GM18909 (cell line): ENCODE measurements around the gene MARCHF2.

Source experiments
- ATAC-seq: cut with Tn5 transposase; IDR thresholded peaks from one replicate; pipeline ENCODE4 v1.9.1; 2021; ENCODE audit warnings: mild to moderate bottlenecking; ENCODE audit not compliant: unreplicated experiment, poor library complexity

MARCHF2 gene

DNA sequence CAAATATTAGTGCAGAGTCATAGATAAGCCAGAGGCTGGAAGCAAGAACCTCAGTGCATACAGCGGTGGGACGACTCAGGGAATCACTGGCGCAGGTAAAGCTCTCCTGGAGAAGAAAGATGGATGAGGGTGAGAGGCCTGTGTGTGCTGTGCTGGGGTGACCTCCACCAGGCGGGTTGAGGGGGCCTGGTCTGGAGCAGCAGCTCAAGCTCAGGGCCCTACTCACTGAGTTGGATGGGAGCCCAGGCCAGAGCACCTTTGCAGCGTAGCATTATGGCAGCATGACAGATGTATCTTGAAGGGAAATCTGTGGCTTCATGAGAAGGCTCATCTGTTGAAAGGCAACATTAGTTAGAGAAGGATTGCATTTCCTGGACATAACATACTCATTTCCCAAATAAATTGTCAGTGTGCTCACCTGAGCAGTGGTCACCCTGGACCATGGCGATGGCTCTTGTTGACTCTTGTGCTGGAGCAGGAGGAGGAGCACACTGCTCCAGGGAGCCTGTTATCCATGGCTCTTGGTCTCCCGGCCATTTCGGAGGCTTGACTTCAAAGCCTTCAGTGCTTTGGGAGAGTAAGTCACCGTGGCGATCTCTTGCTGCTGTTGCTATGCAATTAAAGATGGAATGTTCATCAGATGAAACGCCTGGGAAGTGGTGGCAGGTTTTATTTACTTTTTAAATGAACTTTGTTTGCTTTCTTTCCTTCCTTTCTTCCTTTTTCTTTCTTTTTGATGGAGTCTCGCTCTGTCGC is 56.7 kb downstream of the MARCHF2 start:
- no peak for ATAC-seq

DNA sequence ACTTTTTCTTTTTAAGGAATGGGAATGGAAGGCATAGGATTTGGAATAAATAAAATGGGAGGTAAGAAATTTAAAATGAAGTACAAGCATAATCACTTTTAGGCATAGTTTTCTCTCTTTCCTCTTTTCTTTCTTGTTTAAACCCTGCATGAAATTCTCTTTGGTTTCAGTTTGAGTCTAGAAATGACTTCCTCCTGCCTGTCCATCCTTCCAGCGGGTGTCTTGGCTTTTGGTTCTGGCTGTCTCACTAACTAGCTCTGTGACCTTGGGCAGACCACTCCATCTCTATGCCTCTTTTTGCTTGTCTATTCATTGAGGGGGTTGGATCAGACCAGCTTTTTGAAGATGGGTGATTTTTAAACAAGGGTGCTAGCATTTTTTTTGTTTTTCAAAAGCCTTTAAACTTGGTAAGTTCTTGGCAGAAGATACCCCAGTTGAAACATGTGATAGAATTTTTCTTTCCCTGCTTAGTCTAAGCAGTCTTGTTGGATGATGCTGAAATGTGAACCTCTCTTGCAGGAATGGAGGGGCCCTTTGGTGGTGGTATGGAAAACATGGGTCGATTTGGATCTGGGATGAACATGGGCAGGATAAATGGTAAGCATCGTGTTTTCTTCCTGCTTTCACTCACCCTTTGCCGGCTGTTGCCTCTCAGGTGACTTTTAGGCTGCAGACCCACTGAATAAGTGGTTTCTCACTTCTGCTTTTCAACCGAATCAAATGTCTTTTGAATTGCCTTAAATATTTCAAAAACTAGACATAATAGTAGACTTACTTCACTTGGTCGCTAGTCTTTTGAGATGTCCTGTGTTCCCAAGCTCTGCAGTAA is 60.8 kb downstream of the MARCHF2 start:
- ATAC-seq = no peak

DNA sequence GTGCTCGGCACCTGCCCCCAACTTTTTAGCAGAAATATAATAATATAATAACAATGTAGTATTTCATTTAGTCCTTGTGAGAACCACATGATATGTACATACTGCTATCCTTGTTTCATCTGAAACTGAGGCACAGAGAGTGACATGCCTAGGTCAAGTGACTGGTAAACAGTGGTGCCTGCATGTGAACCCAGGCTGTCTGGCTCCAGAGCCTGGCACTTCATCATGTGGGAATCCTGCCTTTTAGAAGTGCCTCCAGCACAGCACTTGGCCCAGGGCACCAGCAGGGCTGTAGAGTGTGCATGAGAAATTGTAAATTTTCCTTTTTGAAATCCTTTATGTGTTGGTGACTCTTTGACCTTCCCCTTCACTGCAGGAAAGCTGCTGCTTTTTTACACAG is 61.9 kb downstream of the MARCHF2 start:
- ATAC-seq = no peak

DNA sequence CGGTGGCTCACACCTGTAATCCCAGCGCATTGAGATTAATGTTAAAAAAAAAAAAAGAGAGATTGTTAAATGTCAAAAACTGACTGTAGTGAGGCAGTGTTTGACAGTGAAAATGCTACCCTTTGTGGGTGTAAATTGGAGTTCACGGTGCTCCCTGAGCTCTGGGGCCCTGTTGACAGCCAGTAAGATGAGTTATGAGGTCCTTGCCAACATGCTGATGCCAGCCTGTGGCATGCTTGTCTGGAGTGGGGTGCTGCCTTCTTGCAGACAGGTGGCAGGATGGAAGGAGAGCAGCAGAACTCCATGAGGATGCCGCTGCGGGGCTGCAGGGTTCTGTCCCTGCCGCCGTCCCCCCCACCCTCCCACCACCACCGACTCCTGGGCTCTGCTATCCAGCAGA is 63.4 kb downstream of the MARCHF2 start:
- no peak for ATAC-seq

DNA sequence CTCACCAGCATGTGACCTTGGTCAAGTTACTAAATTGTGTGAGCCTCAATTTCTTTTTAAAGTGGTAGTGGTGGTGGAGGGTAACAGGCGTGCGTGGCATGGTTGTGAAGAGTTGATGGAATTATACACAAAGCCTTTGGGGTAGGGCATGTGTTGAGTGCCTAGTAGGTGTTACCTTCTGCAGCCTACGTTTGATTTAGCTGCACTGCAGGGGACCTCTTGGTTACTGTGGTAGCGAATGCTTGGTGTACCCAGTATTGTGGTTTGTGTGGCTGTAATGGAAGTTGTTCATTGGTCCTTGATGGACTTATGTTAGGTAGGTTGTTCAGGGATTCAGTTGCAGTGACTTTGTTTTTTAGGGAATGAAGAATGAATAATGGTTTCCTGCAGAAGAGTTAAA is 64.8 kb downstream of the MARCHF2 start:
- no peak for ATAC-seq

DNA sequence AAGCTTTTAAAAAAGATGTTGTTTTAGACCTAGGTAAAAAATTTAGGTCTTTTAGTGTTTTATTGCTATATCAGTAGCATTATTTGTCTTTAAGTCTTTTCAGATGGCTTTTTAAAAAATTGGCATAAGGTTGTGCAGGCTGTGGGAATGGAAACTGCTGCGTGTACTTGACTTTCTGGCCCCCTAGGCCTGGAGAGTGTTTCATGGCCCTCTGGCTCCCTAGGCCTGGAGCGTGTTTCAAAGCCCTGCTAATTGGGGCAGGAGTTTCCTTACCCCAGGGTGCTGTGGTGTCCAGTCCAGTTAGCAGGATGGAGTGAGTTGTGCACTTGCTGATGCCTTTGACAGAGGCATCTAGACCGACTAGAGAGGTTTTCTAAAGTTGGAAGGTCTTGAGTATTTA is 65.5 kb downstream of the MARCHF2 start:
- no peak for ATAC-seq

DNA sequence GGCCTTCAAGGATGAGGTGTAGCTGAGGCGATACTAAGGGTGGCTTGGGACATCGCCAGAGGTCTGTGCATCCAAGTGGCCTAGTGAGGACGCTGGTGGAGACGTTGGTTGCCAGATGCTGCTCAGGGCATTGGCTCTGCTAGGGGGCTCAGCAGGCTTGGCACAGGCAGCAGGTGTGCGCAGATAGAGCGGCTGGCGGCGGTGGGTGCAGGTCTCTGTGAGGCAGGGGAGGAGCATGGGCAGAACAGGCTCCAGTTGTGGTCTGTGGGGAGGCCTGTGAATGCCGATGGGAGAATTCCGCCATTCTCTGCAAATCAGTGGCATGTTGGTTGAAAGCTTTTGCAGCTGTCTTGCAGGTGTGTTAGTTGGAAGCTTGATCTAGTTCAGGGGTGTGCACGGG is 68.1 kb downstream of the MARCHF2 start:
- no peak for ATAC-seq

DNA sequence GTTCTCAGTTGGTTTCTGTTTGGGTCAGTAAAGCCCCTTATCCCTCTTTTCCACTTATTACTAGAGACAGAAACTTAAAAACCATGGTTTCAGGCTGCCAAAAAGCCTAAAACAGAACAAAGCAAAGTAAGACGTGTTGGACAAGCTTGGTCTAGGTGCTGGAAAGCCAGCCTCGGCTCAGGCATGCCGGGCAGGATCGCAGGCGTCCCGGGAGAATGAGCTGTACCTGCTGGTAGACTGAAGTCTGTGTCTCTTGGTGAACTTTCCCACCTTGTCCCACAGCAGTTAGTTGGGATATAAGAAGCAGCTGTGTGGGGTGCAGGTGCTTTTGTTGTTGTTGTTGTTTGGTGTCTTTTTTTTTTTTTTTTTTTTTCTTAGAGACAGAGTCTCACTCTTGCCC is 68.5 kb downstream of the MARCHF2 start:
- no peak for ATAC-seq

DNA sequence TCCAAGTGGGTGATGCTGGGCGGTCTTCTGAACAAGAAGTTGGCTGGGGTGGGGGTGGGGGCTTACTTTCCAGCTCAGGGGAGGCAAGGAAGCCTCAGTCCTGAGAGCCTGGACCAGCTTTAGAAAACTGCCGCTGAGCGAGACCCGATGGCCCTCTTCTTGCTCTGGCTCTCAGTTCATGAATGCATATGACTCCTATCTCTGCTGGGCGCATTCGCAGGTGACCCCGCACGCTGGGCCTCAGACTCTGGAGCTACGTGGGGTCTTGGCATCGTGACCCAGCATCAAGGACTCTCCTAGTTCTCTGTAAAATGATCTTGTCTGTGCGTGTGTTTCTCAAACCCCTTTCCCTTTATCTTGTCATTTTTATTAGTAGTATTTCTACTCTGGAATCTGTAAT is 69.6 kb downstream of the MARCHF2 start:
- no peak for ATAC-seq

DNA sequence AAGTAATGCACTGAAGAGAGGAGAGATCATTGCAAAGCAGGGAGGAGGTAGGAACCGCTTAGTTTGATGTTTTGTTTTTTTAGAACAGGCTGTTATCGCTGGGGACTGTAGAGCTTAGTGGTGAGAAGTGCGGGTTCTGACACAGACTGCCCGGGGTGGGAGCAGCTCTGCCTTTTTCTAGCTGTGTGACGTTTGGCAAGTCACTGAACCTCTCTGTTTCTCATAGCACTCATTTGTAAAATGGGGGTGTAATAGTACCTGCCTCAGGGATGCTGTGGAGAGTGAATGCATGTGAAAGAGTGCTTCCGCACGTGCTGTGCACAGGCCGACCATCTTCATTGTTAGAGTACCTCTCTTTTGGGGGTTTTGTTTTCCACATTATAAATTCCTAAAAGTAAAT is 70.1 kb downstream of the MARCHF2 start:
- no peak for ATAC-seq

DNA sequence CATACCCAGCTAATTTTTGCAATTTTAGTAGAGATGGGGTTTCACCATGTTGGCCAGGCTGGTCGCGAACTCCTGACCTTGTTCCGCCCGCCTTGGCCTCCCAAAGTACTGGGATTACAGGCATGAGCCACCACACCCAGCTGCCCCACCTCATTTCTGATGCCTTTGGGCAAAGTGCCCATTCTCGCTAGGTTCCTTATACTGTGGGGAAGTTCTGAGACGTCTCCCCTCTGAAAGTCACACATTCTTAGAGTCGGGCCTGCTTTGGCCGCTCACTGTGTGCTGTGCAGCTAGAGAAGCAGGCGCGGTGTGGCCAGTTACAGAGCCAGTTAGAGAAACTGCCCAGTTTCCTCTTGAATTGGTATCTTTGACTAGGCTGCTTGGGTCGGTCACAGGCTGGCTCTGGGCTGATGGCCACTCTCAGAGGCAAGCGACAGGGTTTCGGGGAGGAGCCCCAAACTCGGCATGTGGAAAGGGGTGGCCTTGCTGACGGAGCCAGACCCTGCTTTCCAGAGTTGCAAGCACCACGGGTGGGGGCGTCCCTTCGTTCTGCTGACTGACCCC is 71.3 kb downstream of the MARCHF2 start:
- no peak for ATAC-seq

DNA sequence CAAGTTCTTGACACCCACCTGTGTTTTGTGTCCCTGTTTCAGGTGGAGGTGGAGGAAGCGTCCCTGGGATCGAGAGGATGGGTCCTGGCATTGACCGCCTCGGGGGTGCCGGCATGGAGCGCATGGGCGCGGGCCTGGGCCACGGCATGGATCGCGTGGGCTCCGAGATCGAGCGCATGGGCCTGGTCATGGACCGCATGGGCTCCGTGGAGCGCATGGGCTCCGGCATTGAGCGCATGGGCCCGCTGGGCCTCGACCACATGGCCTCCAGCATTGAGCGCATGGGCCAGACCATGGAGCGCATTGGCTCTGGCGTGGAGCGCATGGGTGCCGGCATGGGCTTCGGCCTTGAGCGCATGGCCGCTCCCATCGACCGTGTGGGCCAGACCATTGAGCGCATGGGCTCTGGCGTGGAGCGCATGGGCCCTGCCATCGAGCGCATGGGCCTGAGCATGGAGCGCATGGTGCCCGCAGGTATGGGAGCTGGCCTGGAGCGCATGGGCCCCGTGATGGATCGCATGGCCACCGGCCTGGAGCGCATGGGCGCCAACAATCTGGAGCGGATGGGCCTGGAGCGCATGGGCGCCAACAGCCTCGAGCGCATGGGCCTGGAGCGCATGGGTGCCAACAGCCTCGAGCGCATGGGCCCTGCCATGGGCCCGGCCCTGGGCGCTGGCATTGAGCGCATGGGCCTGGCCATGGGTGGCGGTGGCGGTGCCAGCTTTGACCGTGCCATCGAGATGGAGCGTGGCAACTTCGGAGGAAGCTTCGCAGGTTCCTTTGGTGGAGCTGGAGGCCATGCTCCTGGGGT is 72.7 kb downstream of the MARCHF2 start:
- no peak for ATAC-seq

DNA sequence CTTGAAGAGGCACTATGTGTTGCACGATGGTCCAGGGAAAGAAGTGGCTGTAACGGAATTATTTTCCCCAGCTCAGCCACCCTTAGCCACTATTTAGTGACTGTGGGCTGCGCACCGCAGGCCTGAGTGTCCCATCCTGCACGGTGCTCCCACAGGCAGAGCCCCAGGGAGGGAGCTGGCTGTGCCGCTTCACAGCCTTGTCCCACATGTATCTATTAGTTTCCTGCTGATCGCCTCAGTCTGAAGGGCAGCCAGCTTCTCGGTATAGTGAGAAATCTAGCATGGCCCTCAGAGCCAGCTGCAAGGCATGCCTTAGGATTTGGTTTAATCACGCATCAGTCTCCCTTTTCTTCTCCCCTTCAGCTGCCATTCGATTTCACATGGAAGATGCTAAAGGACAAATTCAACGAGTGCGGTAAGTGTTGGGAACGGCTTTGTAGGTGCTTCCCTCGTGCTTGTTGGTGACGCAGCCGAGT is 73.6 kb downstream of the MARCHF2 start:
- no peak for ATAC-seq

DNA sequence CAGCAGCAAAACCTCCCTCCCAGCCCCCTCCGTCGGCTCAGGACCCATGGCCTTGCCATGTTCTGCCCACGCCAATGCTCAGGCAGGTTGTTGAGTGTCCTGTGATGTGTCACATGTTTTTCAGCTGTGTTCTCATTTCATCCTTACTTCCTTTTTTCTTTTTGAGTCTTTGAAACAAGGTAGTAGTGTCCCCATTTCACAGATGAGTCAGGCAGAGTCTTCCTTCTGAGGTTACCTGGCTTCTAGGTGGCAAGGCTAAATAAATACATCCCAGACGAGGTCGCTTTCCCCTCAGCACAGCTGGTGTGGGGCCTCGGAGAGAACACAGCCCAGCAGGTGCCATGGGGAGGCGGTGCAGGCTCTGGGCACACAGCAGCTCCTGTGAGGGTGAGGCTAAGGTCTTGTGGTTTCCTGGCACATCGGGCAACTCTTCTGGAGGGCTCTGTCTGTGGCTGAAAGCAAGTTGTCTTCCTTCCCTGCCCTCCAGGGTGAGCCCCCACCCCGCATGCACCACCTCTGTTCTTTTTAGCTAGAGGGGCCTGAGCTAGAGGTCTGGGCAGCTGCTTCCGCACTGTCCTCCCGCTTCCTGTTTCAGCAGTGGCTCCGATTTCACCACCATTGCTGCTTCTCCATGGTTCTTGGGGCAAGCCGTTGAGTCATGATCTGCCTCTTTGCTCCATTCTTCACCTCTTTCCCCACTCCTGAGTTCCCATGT is 74.2 kb downstream of the MARCHF2 start:
- no peak for ATAC-seq

DNA sequence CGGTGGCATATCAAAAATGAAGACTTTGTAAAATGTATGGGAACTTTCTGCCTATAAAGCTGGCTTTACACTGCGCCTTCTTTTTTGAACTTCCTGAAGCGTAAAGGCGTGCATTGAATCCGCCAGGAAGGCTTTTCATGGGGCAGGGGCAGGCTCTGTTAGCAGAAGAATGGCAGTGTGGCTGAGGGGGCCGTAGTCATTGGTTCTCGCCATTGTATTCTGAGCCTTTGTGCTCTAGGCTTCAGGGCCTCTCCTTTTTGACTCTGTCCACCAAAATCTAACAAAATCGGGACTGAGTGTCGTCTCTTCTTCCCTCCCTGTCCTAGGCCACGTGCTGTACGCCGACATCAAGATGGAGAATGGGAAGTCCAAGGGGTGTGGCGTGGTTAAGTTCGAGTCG is 75.3 kb downstream of the MARCHF2 start:
- no peak for ATAC-seq
